NCI-H2029 treated with DMSO at 0.1 percent for 48 hours (cell line): ENCODE data around the gene LUC7L3.

Experiments used
- DNase-seq: peaks from one replicate; lab custom pipeline; 2025; lab: John Stamatoyannopoulos, UW

Gene LUC7L3

DNA sequence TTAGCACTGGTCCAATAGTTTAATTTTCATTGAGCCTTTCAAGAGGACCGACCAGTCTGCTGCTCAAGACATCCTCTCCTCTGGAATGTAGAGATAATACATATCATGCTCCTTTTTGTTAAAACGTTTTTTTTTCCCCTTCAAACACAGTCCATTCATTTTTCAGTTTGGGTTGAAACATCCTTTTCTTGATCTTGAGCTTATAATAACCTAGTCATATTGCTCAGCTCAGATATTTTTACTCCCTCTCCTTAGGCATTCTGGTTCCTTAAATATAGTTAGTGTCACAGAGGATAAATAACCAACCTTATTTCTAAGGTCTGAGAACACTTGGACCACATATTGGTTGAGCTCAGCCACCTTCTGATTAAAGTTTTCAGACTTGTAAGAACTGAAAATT lies 35.1 kb downstream of the LUC7L3 start:
- no peak for DNase-seq

DNA sequence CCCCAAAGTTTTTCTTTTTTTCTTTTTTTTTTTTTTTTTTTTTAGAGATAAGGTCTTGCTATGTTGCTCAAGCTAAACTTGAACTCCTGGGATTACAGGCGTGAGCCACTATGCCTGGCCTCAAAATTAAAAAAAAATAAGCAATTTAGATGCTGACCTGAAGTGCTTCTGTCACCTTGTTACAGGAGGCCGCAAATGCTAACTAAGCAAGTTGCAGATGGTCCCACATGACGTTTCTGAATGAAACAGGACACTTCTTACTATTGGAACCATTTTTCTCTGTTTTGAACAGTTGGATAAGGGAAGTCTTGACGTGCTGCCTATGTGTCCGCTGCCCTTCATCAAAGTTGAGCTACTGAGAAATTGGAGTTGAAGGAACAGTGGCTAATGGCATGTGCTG lies 39.1 kb downstream of the LUC7L3 start:
- no peak for DNase-seq

DNA sequence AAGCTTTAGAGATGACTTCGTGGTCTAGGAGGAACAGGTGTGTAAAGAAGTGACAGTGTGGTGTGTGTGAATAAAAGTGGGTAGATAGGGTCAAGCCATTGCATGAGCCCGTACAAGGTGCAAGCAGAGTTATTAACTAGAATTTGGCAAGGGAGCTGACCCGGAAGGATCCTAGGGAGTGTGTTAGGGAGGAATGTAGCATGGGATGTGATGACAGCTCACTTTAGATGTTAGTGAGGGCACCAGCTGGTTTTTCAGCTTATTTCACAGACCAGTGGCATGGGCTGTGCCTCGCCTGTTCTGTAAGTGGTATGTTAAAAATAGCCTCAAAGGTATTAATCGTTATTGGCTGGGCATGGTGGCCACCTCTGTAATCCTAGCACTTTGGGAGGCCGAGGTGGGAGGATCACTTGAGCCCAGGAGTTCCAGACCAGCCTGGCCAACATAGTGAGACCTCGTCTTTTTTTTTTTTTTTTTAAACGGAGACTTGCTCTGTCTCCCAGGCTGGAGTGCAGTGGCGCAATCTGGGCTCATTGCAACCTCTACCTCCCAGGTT lies 39.7 kb downstream of the LUC7L3 start:
- DNase-seq, result no peak

DNA sequence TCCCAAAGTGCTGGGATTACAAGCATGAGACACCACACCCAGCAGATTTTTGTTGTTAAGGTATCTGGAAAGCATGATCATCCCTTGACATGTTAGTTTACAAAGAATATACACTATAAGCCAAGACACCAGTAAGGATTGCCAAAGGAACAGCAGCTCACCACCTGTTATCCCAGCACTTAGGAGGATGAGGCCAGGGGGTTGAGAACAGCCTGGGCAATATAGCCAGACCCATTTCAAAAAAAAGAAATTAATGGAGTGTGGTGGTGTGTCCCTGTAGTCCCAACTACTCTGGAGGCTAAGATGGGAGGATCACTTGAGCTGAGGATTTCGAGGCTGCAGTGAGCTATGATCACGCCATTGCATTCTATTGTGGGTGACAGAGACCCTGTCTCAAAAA lies 42.8 kb downstream of the LUC7L3 start:
- no peak for DNase-seq

DNA sequence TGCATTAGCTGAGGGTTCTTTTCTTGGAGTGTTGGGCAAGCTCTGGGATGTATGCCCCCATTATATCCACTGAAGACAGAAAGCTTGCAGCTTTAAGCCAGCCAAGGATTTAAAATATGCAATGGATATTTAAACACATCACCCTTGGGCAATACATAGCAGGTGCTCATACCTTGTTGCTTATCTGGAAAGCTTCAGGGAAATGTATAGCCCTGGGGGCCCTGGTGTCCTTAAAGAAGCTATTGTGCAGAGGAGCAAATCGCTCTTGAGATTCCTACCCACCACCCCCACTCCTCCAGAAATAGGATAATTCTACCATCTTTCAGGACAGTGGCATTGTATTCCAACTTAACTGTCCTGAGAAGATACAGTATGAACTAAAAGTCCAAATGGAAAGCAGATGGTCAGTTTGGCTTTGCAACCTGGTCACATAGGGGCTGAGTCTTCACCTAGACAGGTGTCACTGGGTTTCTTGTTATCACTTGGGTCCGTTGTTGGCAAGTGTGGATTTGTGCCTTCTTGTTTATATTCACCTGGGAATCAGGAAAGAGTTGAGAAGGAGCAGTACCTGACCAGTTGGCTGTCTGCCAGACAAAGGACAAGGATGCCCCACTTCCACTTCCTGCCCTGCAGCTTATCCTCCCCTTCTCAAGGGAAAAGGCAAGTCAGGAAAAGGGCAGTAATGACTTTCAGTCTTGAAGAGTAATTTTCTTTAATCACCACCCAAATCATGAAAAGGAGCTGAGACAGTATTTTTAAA lies 44.5 kb downstream of the LUC7L3 start:
- no peak for DNase-seq

DNA sequence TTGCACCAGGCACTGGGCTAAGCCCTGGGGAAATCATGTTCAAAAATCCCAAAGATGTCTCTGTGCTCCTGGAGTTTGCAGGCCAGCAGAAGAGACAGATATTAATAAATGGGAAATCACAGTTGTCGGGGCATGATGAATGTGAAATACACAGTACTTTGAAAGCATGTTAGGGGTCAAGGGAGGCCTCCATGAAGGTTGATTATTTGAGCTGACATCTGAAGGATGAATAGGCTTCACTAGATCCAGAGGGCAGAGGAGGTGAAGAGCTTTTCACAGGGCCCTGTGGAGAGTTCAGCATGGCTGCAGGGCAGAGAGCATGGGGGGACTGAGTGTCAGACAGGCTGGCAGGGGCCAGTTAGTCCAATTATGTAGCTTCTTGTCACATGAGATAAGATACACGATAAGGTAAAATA lies 45.3 kb downstream of the LUC7L3 start:
- DNase-seq, result no peak

DNA sequence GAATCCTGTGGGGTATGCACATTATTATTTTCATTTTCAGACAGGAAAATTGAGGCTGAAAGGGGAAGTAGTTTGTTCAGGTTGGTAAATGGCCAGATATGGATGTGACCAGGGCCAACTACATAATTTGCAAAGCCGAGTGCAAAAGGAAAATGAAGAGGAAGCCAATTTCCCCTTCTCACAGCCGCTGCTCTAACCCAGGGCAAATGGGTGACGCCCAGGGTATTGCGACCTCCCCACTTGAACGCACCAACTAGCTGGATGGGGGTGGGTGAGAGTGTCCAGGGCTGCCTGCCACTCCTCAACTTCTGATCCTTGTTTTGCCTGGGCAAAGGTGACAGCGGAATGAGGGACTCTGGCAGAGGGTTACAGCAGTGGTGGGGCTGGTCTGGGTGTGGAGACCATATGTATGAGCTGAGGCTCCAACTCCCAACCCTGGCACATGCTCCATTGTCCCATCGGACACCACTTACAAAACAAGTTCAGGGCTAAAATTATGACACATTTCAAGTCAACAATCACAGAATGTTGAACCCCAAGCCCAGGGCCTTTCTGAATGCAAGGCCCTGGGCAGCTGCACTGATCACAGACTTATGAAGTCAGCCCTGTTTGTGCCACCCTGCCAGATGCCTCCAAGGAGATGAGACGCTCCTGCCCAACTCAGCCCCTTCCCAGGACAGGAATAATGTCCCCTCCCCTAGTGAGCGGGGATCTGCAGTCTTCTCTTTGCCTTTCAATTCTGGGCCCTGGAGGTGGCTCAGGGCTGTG lies 46.2 kb downstream of the LUC7L3 start:
- DNase-seq, result no peak

DNA sequence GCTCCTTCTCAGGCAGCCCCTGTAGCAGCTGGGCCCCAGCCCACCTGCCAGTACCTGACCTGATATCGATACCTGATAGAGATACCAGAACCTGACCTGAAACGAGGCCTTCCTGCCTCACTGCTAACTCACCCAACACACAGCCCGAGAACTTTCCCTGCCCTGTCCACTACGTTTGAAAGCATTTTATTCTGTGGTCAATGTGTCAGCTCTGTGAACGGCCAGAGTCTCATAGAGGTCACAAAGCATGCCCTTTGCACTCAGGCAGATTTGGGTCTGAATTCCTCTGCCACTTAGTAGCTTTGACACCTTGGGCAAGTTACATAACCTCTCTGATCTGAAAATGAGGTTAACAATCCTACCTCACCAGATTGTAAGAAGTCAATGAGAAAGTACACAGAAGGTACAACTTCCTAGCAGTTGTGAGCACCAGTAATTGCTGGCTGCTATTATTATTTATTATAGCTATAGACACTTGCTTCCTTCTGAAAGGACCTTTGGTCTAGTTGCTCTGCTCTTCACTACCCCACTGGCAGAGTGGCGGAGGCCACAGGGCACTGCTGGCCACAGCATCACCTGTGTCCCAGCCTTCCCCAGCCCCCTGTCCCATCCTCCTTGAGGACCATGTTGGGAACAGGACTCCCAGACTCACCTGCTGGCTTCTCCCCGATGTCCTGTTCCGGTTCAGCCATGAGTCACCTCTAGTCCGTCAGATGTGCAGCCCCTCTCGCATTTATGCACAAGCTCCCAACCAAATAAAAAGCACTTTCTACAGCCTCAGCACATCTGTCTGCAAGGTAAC lies 47.0 kb downstream of the LUC7L3 start:
- no peak for DNase-seq

DNA sequence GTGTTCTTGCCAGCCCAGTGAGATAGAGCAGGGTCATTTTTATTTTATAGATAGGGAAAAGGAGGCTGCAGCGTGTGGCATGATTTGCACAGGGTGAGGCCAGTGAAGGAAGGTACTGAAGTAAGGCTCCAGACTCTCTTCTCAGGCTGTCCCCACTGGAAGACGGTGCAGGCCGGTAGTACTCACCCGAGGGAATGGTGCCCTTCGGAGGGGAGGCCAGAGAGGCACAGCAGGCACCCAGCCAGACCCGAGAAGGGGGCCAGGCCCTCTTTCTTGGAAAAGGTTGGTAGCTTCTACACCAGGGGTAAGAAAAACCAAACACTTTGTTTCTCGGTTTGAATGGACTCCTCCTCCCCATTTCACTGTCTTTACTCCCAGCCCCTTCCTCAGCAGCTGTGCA lies 47.6 kb downstream of the LUC7L3 start:
- DNase-seq, result no peak

DNA sequence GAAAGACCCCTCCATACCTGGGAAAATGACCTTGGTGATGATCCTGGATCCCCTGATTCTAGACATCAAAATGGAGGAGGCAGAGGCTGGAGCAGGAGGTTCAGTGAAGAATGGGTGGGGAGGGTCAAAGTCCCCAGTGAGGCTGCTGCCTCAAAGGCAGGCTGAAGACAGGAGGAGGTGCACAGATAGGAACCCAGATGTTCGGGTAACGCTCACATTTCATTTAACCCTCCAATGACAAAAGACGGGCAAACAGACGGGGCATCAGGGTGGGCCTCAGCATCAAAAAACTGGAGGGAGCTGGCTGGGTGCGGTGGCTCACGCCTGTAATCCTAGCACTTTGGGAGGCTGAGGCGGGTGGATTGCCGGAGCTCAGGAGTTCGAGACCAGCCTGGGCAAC lies 48.0 kb downstream of the LUC7L3 start, which contains the start of gene ANKRD40CL:
TSS of gene ANKRD40CL (minus strand) at position 73 of the 400 bp plus-strand sequence. CDS start 605 bp downstream, outside the sequence.
- DNase-seq, result no peak

DNA sequence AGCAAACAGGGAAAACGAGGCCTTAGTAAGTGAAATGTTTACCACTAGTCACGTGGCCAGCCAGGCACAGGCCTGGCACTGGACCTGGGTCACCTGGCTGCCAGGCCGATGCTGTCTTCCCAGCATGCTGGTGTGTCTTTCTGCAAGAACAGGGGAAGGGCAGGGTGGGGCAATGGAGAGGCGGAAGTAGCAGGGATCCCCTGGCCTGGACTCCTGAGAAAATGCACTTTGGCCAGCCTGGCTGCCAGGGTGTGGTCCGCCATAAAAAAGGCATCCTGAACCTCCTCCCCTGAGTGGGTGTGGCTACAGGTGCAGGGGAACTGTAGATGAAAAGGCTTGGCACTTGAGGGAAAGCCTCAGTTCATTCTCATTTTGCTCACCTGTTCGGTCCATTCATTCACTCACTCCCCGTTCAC lies 49.0 kb downstream of the LUC7L3 start:
- DNase-seq, result peak; percentile 35

DNA sequence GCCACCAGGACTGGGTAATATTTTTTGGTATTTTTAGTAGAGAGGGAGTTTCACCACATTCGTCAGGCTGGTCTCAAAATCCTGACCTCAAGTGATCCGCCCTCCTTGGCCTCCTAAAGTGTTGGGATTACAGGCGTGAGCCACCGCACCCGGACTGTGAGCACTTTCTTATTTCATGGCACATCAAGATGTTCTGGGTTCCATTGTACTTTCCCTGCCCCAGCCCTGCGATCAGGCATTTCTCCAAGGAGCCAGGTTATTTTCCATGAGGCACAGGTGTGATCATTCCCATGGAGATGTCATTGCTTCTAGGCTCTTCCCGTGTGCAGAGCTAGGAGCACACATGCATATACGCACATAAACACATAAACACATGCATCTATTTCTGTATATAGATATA lies 50.5 kb downstream of the LUC7L3 start:
- no peak for DNase-seq

DNA sequence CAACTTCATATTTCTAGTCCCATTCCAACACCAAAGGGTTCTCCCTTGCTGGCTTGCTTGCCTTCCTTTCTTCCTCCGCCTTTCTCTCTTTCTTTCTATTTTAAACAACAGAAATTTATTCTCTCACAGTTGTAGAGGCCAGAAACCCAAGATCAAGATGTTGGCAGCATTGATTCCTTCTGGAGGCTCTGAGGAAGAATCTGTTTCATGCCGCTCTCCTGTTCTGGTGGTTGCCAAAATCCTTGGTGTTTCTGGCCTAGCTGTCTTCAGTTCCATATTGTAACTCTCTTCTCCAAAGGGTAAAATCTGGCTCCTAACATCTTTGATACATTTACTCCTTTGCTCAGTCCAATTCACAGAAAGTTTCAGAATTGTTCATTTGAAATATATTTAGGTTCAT lies 50.9 kb downstream of the LUC7L3 start:
- DNase-seq, result no peak

DNA sequence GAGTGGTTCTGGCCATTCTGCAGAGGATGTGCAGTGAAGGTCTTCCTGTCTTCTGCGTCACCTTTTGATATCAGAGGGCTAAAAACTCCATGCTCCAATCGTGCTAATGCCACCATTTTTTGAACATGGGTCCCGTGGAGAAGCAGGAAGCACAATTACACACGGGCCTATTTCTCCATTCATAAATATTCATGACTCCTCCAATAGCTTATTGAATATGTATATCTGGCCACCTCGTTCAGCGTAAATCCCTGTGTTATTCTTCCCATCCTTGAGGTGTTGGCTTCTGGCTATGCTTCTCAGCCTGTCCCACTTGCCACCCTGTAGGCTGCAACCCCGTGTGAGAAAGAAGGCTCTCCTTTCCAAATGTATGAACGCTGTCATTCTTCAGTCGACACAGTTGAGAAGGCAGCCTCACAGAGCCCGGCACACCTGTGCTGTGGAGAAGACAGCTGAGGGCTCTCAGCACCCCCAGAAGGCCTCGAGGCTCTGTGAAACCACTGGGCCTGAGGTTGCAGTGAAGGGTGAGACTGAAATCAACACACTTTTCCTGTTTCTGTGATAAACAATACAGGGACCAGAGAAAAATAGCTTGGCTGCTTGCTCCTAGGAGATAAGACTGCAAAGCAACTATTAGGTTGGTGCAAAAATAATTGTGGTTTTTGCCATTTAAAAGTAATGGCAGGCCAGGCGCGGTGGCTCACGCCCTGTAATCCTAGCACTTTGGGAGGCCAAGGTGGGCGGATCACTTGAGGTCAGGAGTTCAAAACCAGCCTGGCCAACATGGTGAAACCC lies 52.8 kb downstream of the LUC7L3 start:
- DNase-seq, result no peak

DNA sequence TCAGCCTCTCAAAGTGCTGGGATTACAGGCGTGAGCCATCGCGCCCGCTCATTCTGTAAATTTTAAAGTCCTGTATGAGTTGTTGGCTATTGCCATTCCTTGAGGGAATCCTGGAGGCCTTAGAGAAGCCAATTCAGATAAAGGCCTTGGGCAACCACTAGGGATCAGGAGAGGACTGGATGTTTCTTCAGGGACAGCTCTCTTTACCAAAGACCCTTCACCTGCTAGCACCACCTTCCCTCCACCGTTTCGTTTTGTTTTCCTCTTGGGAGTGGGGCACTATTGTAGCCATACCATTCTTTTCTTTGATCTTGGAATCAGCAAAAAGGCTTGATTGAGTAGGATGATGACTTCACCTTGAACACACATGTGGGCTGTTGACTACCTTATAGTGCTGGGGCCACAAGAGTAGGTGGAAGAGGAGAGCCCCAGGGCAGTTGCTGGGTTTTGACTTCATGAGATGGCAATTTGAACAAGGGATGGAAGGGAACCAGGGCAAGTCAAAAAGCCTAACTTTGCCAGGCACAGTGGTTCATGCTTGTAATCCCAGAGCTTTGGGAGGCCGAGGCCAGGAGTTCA lies 54.9 kb downstream of the LUC7L3 start:
- no peak for DNase-seq

DNA sequence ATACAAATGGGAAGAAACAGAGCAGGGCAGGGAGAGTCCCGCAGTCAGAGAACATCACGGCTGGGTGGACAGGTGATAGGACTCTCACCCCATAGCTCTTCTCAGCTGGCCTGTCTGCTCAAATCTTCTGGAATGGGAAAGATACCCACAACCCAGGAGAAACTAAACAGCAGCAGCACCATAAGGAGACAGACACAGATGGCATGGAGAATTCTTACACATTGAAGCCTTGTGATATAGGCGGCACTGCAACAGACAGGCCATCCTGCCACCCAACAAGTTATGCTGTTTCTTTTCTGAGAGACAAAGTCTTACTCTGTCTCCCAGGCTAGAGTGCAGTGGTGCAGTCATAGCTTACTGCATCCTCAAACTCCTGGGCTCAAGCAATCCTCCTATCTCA lies 56.5 kb downstream of the LUC7L3 start:
- no peak for DNase-seq

DNA sequence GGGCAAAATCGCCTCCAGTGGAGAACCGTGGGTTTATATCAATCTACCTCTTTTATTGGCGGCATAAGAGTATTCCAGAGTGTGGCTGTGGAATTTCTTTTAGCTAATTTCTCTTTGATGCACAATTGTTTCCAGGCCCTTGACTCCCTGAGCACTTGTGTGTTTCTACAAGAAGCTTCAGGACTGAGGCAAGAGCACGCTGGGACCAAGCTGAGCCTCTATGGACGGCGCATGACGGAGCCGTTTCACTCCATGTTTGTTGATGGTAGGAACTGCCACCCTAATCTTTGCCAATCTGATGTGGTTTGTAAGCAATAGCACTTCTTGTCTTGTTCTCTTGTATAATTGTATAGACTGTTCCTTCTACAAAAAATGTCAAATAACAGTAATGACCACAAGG lies 59.1 kb downstream of the LUC7L3 start:
- no peak for DNase-seq

DNA sequence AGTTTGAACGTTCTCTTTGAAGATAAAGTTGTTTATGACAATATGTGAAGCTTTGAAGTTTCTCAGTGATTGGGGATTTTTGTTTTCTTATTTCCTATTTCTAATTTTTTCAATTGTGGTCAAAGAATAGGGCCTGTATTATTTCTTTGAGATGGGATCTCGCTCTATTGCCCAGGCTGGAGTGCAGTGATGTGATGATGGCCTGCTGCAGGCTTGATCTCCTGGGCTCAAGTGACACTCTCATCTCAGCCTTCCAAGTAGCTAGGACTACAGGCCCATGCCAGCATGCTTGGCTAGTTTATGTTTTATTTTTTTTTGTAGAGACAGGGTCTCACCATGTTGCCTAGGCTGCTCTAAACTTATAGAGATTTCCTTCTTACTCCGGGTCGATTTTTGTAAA lies 59.6 kb downstream of the LUC7L3 start:
- no peak for DNase-seq

DNA sequence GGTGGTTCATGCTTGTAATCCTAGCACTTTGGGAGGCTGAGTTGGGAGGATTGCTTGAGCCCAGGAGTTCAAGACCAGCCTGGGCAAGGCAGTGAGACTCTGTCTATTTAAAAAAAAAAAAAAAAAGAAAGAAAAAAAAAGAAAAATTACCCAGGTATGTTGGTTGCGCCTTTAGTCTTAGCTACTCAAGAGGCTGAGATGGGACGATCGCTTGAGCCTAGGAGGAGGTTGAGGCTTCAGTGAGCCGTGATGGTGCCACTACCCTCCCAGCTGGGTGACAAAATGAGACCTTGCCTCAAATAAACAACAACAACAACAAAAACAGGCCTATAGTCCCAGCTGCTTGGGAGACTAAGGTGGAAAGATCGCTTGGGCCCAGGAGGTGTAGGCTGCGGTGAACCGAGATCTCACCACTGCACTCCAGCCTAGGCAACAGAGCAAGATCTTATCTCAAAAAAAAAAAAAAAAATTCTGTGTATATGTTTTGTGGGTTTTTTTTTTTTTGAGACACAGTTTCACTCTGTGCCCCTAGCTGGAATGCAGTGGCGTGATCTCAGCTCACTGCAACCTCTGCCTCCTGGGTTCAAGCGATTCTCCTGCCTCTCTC lies 60.4 kb downstream of the LUC7L3 start:
- DNase-seq, result no peak

DNA sequence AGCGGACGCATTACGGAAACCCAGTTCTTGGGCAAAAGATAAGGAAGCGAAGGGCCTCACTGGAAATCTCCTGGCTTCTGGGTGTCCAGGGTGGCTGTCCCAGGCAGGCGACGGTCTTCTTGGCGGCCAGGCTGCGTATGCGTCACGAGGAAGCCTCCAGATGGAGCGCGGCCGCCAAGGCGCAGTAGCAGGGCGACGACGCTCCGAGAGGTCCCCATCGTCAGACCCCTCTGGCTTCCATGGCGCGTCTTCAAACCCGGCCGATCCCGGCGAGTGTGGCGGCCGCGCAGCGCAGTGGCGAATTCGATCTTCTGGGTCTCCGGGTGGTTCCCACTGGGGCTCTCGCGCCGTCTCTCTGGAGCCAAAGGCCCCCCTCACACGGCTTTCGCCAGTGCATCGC lies 61.8 kb downstream of the LUC7L3 start:
- no peak for DNase-seq

DNA sequence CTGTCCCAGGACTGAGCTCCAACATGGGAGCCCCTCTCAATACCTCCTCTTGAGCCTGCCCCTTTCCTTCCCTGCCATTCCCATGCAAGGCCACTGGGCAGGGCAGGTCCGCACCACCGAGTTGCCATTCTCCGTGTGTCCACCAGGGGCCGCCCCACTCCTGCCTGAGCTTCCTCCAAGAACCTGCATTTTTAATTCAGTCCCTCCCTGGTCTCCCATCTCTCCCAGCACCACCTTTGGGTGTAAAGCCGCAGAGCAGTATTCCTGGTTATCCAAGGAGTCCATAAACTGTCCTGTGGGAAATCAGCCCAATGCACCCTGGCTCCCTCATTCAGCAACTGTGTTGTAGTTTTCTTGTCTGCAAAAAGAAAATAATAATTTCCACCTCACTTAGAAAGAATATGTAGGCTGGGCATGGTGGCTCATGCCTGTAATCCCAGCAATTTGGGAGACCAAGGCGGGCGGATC lies 63.8 kb downstream of the LUC7L3 start:
- DNase-seq, result peak; percentile 44
